ENCODE data around the gene FBXW11. TPM values are rescaled to one million over a fixed set of nuclear protein-coding genes. Genes with fewer than 3 reads are reported as not detected.

FBXW11 gene
- total and polyA plus RNA-seq, 2 of the 8 experiments (the other 6 are each of a cell fraction or from before 2014, with no cell fraction given), result 45.0 to 75.6 TPM

GRCh38 chr5:171869956-171870355 lies 136.5 kb downstream of the FBXW11 start:
- H3K79me2 ChIP-seq (ENCODE audit: control insufficient read depth in 1 of 2, insufficient read depth in 2 of 2, low read length in 2 of 2), result no peaks in the 10 kb centered on the region; a peak in 1 of 4 replicates
- H3K36me3 ChIP-seq (ENCODE audit: control insufficient read depth in 2 of 4, insufficient read depth in 4 of 4, low read length in 3 of 4), result peaks cover 12 to 78% (median 31%) of the 10 kb centered on the region in 4 experiments
- no peak overlapping the region for H4K91ac ChIP-seq (replicated peaks; ENCODE audit: insufficient read length, low read length)
- H2BK12ac ChIP-seq (ENCODE audit: low read depth, low read length), result no peak overlapping the region
- no peak overlapping the region for H3K14ac ChIP-seq (ENCODE audit: insufficient read length)
- no peak overlapping the region for H3K56ac ChIP-seq (replicated peaks; ENCODE audit: insufficient read length, low read depth, low read length)
- H2BK15ac ChIP-seq (ENCODE audit: low read length), result no peak overlapping the region
- H3K27ac ChIP-seq (ENCODE audit: low read depth, low read length), result no peak overlapping the region
- no peaks in the 10 kb centered on the region for H3K9me3 ChIP-seq (ENCODE audit: insufficient read depth in 2 of 2, low read depth in 1 of 2, low read length in 1 of 2)
- H3K79me1 ChIP-seq (ENCODE audit: low read depth, low read length), result no peaks in the 10 kb centered on the region
- H2AFZ ChIP-seq (ENCODE audit: low read length), result no peak overlapping the region
- H3K4me2 ChIP-seq (ENCODE audit: insufficient read depth in 1 of 2, low read depth in 2 of 2, low read length in 2 of 2), result no peak overlapping the region
- no peak overlapping the region for H2BK20ac ChIP-seq (ENCODE audit: low read length)
- FAIRE-seq, result no peak
- CTCF ChIA-PET (ENCODE audit: partially characterized antibody), result interaction anchor here (0.7 to 6.8 kb wide), 5 partner anchors 11 to 451 kb away, joined by 3 to 51 read pairs (median 3); partner anchors contain the start of gene FGF18
- H3K4ac ChIP-seq (replicated peaks; ENCODE audit: insufficient read length, low read depth, low read length), result no peak overlapping the region
- no peak for TF ChIP-seq CHD2 (IDR thresholded peaks at IDR 0.05; ENCODE audit: low read length)
- no peak for TF ChIP-seq CTBP2 (IDR thresholded peaks at IDR 0.05; ENCODE audit: borderline replicate concordance, insufficient read depth, insufficient read length, low read length)
- TF ChIP-seq, protein P1, sequence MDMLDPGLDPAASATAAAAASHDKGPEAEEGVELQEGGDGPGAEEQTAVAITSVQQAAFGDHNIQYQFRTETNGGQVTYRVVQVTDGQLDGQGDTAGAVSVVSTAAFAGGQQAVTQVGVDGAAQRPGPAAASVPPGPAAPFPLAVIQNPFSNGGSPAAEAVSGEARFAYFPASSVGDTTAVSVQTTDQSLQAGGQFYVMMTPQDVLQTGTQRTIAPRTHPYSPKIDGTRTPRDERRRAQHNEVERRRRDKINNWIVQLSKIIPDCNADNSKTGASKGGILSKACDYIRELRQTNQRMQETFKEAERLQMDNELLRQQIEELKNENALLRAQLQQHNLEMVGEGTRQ (IDR thresholded peaks at IDR 0.05; ENCODE audit: low read length), result no peak
- no peak for TF ChIP-seq CEBPB (IDR thresholded peaks at IDR 0.05; ENCODE audit: low read depth, low read length)
- TF ChIP-seq TBP (IDR thresholded peaks at IDR 0.05; ENCODE audit: low read depth, low read length), result no peak
- POLR2A ChIA-PET (ENCODE audit: partially characterized antibody), result interaction anchor here (1.3 kb wide), 1 partner anchor 10 kb away, joined by 4 read pairs; no protein-coding TSS in a partner anchor
- no peaks in the 10 kb centered on the region for H3K23me2 ChIP-seq (ENCODE audit: low read depth, low read length)
- H3K4me3 ChIP-seq (ENCODE audit: extremely low read depth in 1 of 4, insufficient read depth in 2 of 4, low read depth in 3 of 4, low read length in 4 of 4), result no peak overlapping the region
- no peaks in the 10 kb centered on the region for H3K27me3 ChIP-seq (replicated peaks in 1 of 4; ENCODE audit: control insufficient read depth in 3 of 4, extremely low read depth in 1 of 4, insufficient read depth in 3 of 4, low read length in 3 of 4)
- no peak overlapping the region for H4K8ac ChIP-seq (ENCODE audit: extremely low read depth, insufficient read depth, low read length)
- no peak overlapping the region for H4K5ac ChIP-seq (ENCODE audit: insufficient read length, low read depth, low read length)
- H3K23ac ChIP-seq (ENCODE audit: insufficient read length), result no peak overlapping the region
- no peak overlapping the region for H2AK5ac ChIP-seq (ENCODE audit: low read depth, low read length)
- no peak overlapping the region for H3K9ac ChIP-seq (replicated peaks in 1 of 4; ENCODE audit: extremely low read depth in 1 of 4, low read depth in 3 of 4, low read length in 3 of 4)
- H2BK120ac ChIP-seq (replicated peaks; ENCODE audit: low read depth, low read length), result no peak overlapping the region
- DNase-seq (ENCODE audit: low read depth in 1 of 2, low spot score in 2 of 2), result no peak
- H3K18ac ChIP-seq (ENCODE audit: extremely low read depth, low read length), result no peak overlapping the region
- 96% methylated on average over 1 of the region's 1 CpG; no CpG with 5 or more reads in 1 of the 2 experiments for WGBS, 2 experiments (ENCODE audit: extremely low coverage in 1 of 2, insufficient coverage in 1 of 2, insufficient read length in 1 of 2, insufficient replicate concordance in 2 of 2, low coverage in 1 of 2, low lambda C conversion rate in 2 of 2, missing lambda C conversion rate in 1 of 2)
- H2BK5ac ChIP-seq (ENCODE audit: low read depth, low read length), result no peak overlapping the region
- peaks cover 5 to 8% of the 10 kb centered on the region in 2 experiments for H4K20me1 ChIP-seq (replicated peaks in 1 of 2; ENCODE audit: control insufficient read depth in 1 of 2, insufficient read depth in 2 of 2, low read length in 2 of 2)
- no peaks in the 10 kb centered on the region for H3K4me1 ChIP-seq (replicated peaks in 1 of 4; ENCODE audit: control insufficient read depth in 3 of 4, insufficient read depth in 4 of 4, low read length in 3 of 4)

All from H1 (cell line).